WTC11 (cell line): Measurements from ENCODE around the gene CCNYL1. TPM values are rescaled to one million over a fixed set of nuclear protein-coding genes. Genes with fewer than 3 reads are reported as not detected.
"Not testable (repeated sequence)": the region's sequence is repeated elsewhere in the genome, so short reads cannot be mapped to it uniquely, and the experiment has no call there.

Experiments
- ATAC-seq: fragments of 200-7000 bp; cut with Tn5 transposase; 2 replicates; pipeline ENCODE4 v1.10.0; 2021; ENCODE audit warnings: mild to moderate bottlenecking, moderate library complexity
- CTCF ChIA-PET: fragments of 300-600 bp; sonication (Branson Sonifier 250); formaldehyde crosslinking; loops from one replicate; lab custom pipeline; 2021; ENCODE audit warnings: antibody characterized with exemption; lab: Charles Lee
- POLR2A ChIA-PET: fragments of 350-600 bp; sonication (Branson Sonifier 250); formaldehyde crosslinking; loops from one replicate; lab custom pipeline; 2021; ENCODE audit warnings: antibody characterized with exemption; lab: Charles Lee
- DNase-seq: peaks from one replicate; pipeline ENCODE4 v3.0.0; 2021; ENCODE audit warnings: low spot score
- H3K27ac Mint-ChIP-seq: 2 replicates; pipeline ENCODE4 v1.8.0; 2021; ENCODE audit warnings: mixed read lengths
- H3K27me3 Mint-ChIP-seq: 2 replicates; pipeline ENCODE4 v1.8.0; 2021; ENCODE audit warnings: low read depth, mild to moderate bottlenecking, moderate library complexity, mixed read lengths
- H3K36me3 Mint-ChIP-seq: 2 replicates; pipeline ENCODE4 v1.8.0; 2021; ENCODE audit warnings: mixed read lengths
- H3K4me1 Mint-ChIP-seq: 2 replicates; pipeline ENCODE4 v1.8.0; 2022; ENCODE audit warnings: mixed read lengths
- H3K4me3 Mint-ChIP-seq: 2 replicates; pipeline ENCODE4 v1.8.0; 2021; ENCODE audit warnings: mild to moderate bottlenecking, moderate library complexity, mixed read lengths
- H3K9me3 Mint-ChIP-seq: 2 replicates; pipeline ENCODE4 v1.8.0; 2021; ENCODE audit warnings: mixed read lengths
- AFF4 ChIP-seq: sonication (generic); formaldehyde crosslinking; IDR thresholded peaks from 2 replicates; pipeline ENCODE4 v1.8.1; 2023; ENCODE audit warnings: mild to moderate bottlenecking, missing genetic modification reagents, borderline replicate concordance
- ARID4B ChIP-seq: sonication (generic); formaldehyde crosslinking; IDR thresholded peaks from 2 replicates; pipeline ENCODE4 v1.8.0; 2023; ENCODE audit warnings: missing genetic modification reagents, mild to moderate bottlenecking, borderline replicate concordance
- ATF1 ChIP-seq: sonication (generic); formaldehyde crosslinking; IDR thresholded peaks from 2 replicates; pipeline ENCODE4 v1.8.1; 2023; ENCODE audit warnings: mild to moderate bottlenecking, moderate library complexity, missing genetic modification reagents
- ESRRA ChIP-seq: sonication (generic); formaldehyde crosslinking; IDR thresholded peaks from 2 replicates; pipeline ENCODE4 v1.8.1; 2022; ENCODE audit warnings: mild to moderate bottlenecking, missing genetic modification reagents, borderline replicate concordance
- GTF2I ChIP-seq: fragments of 250-450 bp; sonication (Bioruptor Pico); conservative IDR thresholded peaks from 2 replicates; pipeline ENCODE4 v1.4.0; 2021; ENCODE audit warnings: mild to moderate bottlenecking
- JUN ChIP-seq: sonication (generic); formaldehyde crosslinking; IDR thresholded peaks from 2 replicates; pipeline ENCODE4 v1.8.0; 2023; ENCODE audit warnings: mild to moderate bottlenecking, missing genetic modification reagents
- NFE2L1 ChIP-seq: sonication (generic); formaldehyde crosslinking; IDR thresholded peaks from 2 replicates; pipeline ENCODE4 v1.8.1; 2023; ENCODE audit warnings: missing genetic modification reagents
- NR1H2 ChIP-seq: sonication (generic); formaldehyde crosslinking; IDR thresholded peaks from 2 replicates; pipeline ENCODE4 v1.9.0; 2021; ENCODE audit warnings: mild to moderate bottlenecking, moderate library complexity, missing genetic modification reagents
- STAT6 ChIP-seq: sonication (generic); formaldehyde crosslinking; conservative IDR thresholded peaks from 2 replicates; pipeline ENCODE4 v1.8.1; 2023; ENCODE audit warnings: mild to moderate bottlenecking, low read depth, missing genetic modification reagents, moderate library complexity
- TEAD4 ChIP-seq: sonication (generic); formaldehyde crosslinking; IDR thresholded peaks from 2 replicates; pipeline ENCODE4 v1.8.0; 2022; ENCODE audit warnings: mild to moderate bottlenecking, missing genetic modification reagents
- USF2 ChIP-seq: sonication (generic); formaldehyde crosslinking; IDR thresholded peaks from 2 replicates; pipeline ENCODE4 v1.8.1; 2023; ENCODE audit warnings: mild to moderate bottlenecking, missing genetic modification reagents, moderate library complexity
- ZNF219 ChIP-seq: sonication (generic); formaldehyde crosslinking; IDR thresholded peaks from 2 replicates; pipeline ENCODE4 v1.8.0; 2023; ENCODE audit warnings: missing genetic modification reagents, mild to moderate bottlenecking, borderline replicate concordance
- ZNF416 ChIP-seq: fragments of 250-450 bp; sonication (Bioruptor Pico); IDR thresholded peaks from 2 replicates; pipeline ENCODE4 v1.9.0; 2021; ENCODE audit warnings: mild to moderate bottlenecking, inconsistent platforms
- ZNF671 ChIP-seq: fragments of 250-450 bp; sonication (Bioruptor Pico); IDR thresholded peaks from 2 replicates; pipeline ENCODE4 v1.8.0; 2021; ENCODE audit warnings: mild to moderate bottlenecking
- ZSCAN18 ChIP-seq: fragments of 250-450 bp; sonication (Bioruptor Pico); IDR thresholded peaks from 2 replicates; pipeline ENCODE4 v2.1.2; 2022; ENCODE audit warnings: mild to moderate bottlenecking, moderate library complexity
- total RNA-seq: library from RNA; stranded (reverse); gene quantifications from 3 replicates; pipeline ENCODE4 v1.2.3, GENCODE V29; 2021

CCNYL1 gene
- total RNA-seq, 1 experiment from 2014 or later = 31.6 TPM

GRCh38 chr2:207694811-207695281 is 16.6 kb upstream of the CCNYL1 start (continued):
- no peak for TF ChIP-seq STAT6 (CRISPR knock-in tag)

- Mint-ChIP-seq H3K36me3 (no peaks in the 10 kb centered on the region), H3K9me3 (0 out of 2 replicates have a peak, but pooled peaks cover 4% of the 10 kb centered on the region), H3K4me3 (no peak overlapping the region), H3K27me3 (no peaks in the 10 kb centered on the region), H3K27ac (no peak overlapping the region), H3K4me1 (0 out of 2 replicates have a peak, but pooled peaks cover 3% of the 10 kb centered on the region)
- DNase-seq (no peak), ATAC-seq (no peak)
- TF ChIP-seq ARID4B = no peak
- TF ChIP-seq ESRRA (CRISPR knock-in tag) = no peak
- no peak for TF ChIP-seq ATF1 (CRISPR knock-in tag)
- no peak for TF ChIP-seq ZNF671 (CRISPR knock-in tag)
- TF ChIP-seq ZNF416 (CRISPR knock-in tag) = no peak
- TF ChIP-seq ZNF219 (CRISPR knock-in tag) = no peak
- ChIA-PET POLR2A (no interaction called here), CTCF (no interaction called here)
These were observed 16.1 kb upstream of the CCNYL1 start for GRCh38 chr2:207695293-207695692.

- POLR2A ChIA-PET = interaction anchor here (0.9 kb wide), 1 partner anchor 14 kb away, joined by 3 read pairs; the partner anchor contains the start of gene CCNYL1
- CTCF ChIA-PET = interaction anchor here (0.6 kb wide), 1 partner anchor 350 kb away, joined by 5 read pairs; no protein-coding TSS in a partner anchor
- H3K4me3 Mint-ChIP-seq, DNase-seq, ATAC-seq, H3K27me3 Mint-ChIP-seq, H3K4me1 Mint-ChIP-seq, H3K27ac Mint-ChIP-seq, H3K9me3 Mint-ChIP-seq, H3K36me3 Mint-ChIP-seq: not testable (repeated sequence)
These were observed 14.5 kb upstream of the CCNYL1 start for GRCh38 chr2:207696911-207697310.

GRCh38 chr2:207697411-207697810 is 14.0 kb upstream of the CCNYL1 start:
- DNase-seq (no peak), ATAC-seq (no peak)
- ChIA-PET POLR2A (interaction anchor here (0.9 kb wide), 1 partner anchor 14 kb away, joined by 3 read pairs; the partner anchor contains the start of gene CCNYL1), CTCF (interaction anchor here (0.6 kb wide), 1 partner anchor 349 kb away, joined by 5 read pairs; no protein-coding TSS in a partner anchor)
- Mint-ChIP-seq H3K9me3 (0 out of 2 replicates have a peak, but pooled peaks cover 4% of the 10 kb centered on the region), H3K27ac (no peak overlapping the region), H3K27me3 (no peaks in the 10 kb centered on the region), H3K4me3 (no peak overlapping the region), H3K4me1 (0 out of 2 replicates have a peak, but pooled peaks cover under 1% of the 10 kb centered on the region), H3K36me3 (no peaks in the 10 kb centered on the region)
- TF ChIP-seq JUN (CRISPR knock-in tag) (no peak), USF2 (CRISPR knock-in tag) (no peak), ZSCAN18 (CRISPR knock-in tag) (no peak), TEAD4 (no peak), NR1H2 (CRISPR knock-in tag) (no peak), NFE2L1 (no peak), GTF2I (CRISPR knock-in tag) (no peak), ZNF219 (CRISPR knock-in tag) (no peak), AFF4 (CRISPR knock-in tag) (no peak)
